Measurements from ENCODE around the gene LEP.
"Not testable (repeated sequence)": the region's sequence is repeated elsewhere in the genome, so short reads cannot be mapped to it uniquely, and the experiment has no call there.

- TF ChIP-seq CTCF, POLR2A, POLR2AphosphoS5 (IDR thresholded peaks at IDR 0.05): not testable (repeated sequence)
These were observed 1.9 kb upstream of the LEP start for GRCh38 chr7:128239146-128239545.
